Endothelial cell of umbilical vein (primary cell): ENCODE measurements around the gene ABCB6. TPM values are rescaled to one million over a fixed set of nuclear protein-coding genes. Genes with fewer than 3 reads are reported as not detected.
"Not testable (repeated sequence)": the region's sequence is repeated elsewhere in the genome, so short reads cannot be mapped to it uniquely, and the experiment has no call there.

Source experiments
- BruUV-seq: library from RNA; stranded (reverse); fragments of 400-500 nt; replicated peaks from 2 replicates; lab custom pipeline; 2021; lab: Mats Ljungman, UMichigan
- CTCF ChIA-PET: fragments of 300-600, 350-600 bp; sonication (Branson Sonifier 250); formaldehyde crosslinking; loops from one replicate; lab custom pipeline; 2021; ENCODE audit warnings: antibody characterized with exemption, inconsistent platforms; lab: Charles Lee
- POLR2A ChIA-PET: fragments of 300-600, 350-600 bp; sonication (Branson Sonifier 250); formaldehyde crosslinking; loops from one replicate; lab custom pipeline; 2021; ENCODE audit warnings: antibody characterized with exemption, inconsistent platforms; lab: Charles Lee
- DNase-seq: peaks from one replicate; pipeline ENCODE4 v3.0.0-alpha.2; 2011; ENCODE audit warnings: low read depth, low spot score
- FAIRE-seq: peaks from 2 replicates; lab custom pipeline; 2011; peaks lifted over from hg19 to GRCh38; lab: Jason Lieb, UNC
- H2AFZ ChIP-seq: 2 replicates; pipeline ENCODE4 v1.6.0; 2012; ENCODE audit warnings: low read depth, low read length, control low read depth, inconsistent platforms
- H3K27ac ChIP-seq: 2 replicates; pipeline ENCODE4 v1.5.1; 2011; ENCODE audit warnings: low read depth, mild to moderate bottlenecking, control low read depth, low read length, moderate library complexity; ENCODE audit not compliant: insufficient read depth
- H3K27me3 ChIP-seq, 2 experiments: 2 replicates each; pipeline versions ENCODE4 v1.6.0 to v1.6.1; 2011; ENCODE audit warnings: low read length in 2 of 2, mixed read lengths in 1 of 2; ENCODE audit not compliant: control insufficient read depth in 2 of 2, insufficient read depth in 2 of 2
- H3K36me3 ChIP-seq, 2 experiments: 2 replicates in 1 of 2; 3 replicates in 1 of 2; pipeline ENCODE4 v1.5.1; 2011; ENCODE audit warnings: low read length in 2 of 2, mild to moderate bottlenecking in 1 of 2, moderate library complexity in 1 of 2; ENCODE audit not compliant: control insufficient read depth in 2 of 2, insufficient read depth in 2 of 2; ENCODE audit errors: extremely low read depth in 1 of 2
- H3K4me1 ChIP-seq: 3 replicates; pipeline ENCODE4 v1.5.1; 2011; ENCODE audit warnings: mild to moderate bottlenecking, low read length; ENCODE audit not compliant: control insufficient read depth, insufficient read depth; ENCODE audit errors: extremely low read depth
- H3K4me2 ChIP-seq: 2 replicates; pipeline ENCODE4 v1.6.1; 2011; ENCODE audit warnings: low read length, control low read depth, mixed read lengths; ENCODE audit not compliant: insufficient read depth
- H3K4me3 ChIP-seq, 3 experiments: fragments of 200-600 bp in 1 of 3; sonication (generic), shearing (Covaris generic) in 1 of 3; replicated peaks in 1 of 3; 2 replicates each; pipeline ENCODE4 v1.5.1; 2011 to 2016; ENCODE audit warnings: control low read depth in 3 of 3, low read length in 3 of 3, mild to moderate bottlenecking in 2 of 3, inconsistent platforms in 1 of 3, low read depth in 1 of 3, moderate library complexity in 1 of 3; ENCODE audit not compliant: insufficient read depth in 1 of 3
- H3K79me2 ChIP-seq: 2 replicates; pipeline ENCODE4 v1.6.0; 2012; ENCODE audit warnings: low read length, inconsistent platforms; ENCODE audit not compliant: control insufficient read depth, insufficient read depth
- H3K9ac ChIP-seq: replicated peaks from 2 replicates; pipeline ENCODE3; 2011; ENCODE audit warnings: low read length, control low read depth; ENCODE audit not compliant: insufficient read depth; ENCODE audit errors: extremely low read depth
- H3K9me1 ChIP-seq: replicated peaks from 3 replicates; pipeline ENCODE4 v1.6.0; 2011; ENCODE audit warnings: mild to moderate bottlenecking, low read length; ENCODE audit not compliant: control insufficient read depth, insufficient read depth; ENCODE audit errors: extremely low read depth
- H3K9me3 ChIP-seq: replicated peaks from 2 replicates; pipeline ENCODE4 v1.5.1; 2012; ENCODE audit warnings: low read length, inconsistent platforms; ENCODE audit not compliant: control insufficient read depth, insufficient read depth
- H4K20me1 ChIP-seq: replicated peaks from 2 replicates; pipeline ENCODE3; 2011; ENCODE audit warnings: mild to moderate bottlenecking, low read length; ENCODE audit not compliant: control insufficient read depth, insufficient read depth; ENCODE audit errors: extremely low read depth
- EZH2 ChIP-seq: IDR thresholded peaks from 2 replicates; pipeline ENCODE4 v1.6.1; 2012; ENCODE audit warnings: borderline replicate concordance, low read depth, mild to moderate bottlenecking, moderate library complexity, low read length, inconsistent platforms; ENCODE audit not compliant: severe bottlenecking
- FOS ChIP-seq: IDR thresholded peaks from 2 replicates; pipeline ENCODE4 v1.6.1; 2011; ENCODE audit warnings: mild to moderate bottlenecking, low read length, moderate library complexity, borderline replicate concordance; ENCODE audit not compliant: insufficient read depth
- GATA2 ChIP-seq: IDR thresholded peaks from 2 replicates; pipeline ENCODE4 v1.7.0; 2011; ENCODE audit warnings: low read depth, mild to moderate bottlenecking, moderate library complexity, mixed read lengths, low read length; ENCODE audit not compliant: insufficient read length, insufficient read depth
- JUN ChIP-seq: IDR thresholded peaks from 2 replicates; pipeline ENCODE4 v1.6.1; 2011; ENCODE audit warnings: borderline replicate concordance, low read depth; ENCODE audit not compliant: insufficient read length, insufficient read depth
- MYC ChIP-seq: IDR thresholded peaks from one replicate; pipeline ENCODE4 v1.6.1; 2011; ENCODE audit warnings: mild to moderate bottlenecking, low read depth, low read length
- POLR2A ChIP-seq: IDR thresholded peaks from 2 replicates; pipeline ENCODE4 v1.6.1; 2012; ENCODE audit warnings: low read depth, mild to moderate bottlenecking, control low read depth, low read length
- POLR2AphosphoS5 ChIP-seq: IDR thresholded peaks from 2 replicates; pipeline ENCODE4 v1.6.1; 2012; ENCODE audit warnings: low read depth, mild to moderate bottlenecking, control low read depth, low read length, moderate library complexity; ENCODE audit not compliant: insufficient read depth
- dilution Hi-C: fragments of 300-500 bp; cut with MboI; formaldehyde crosslinking; loops from one replicate; pipeline ENCODE4 v1.15.0; 2019; ENCODE audit warnings: low sequenced_read_pairs; ENCODE audit not compliant: extremely low pct_ligation_motif_present
- intact Hi-C: fragments of 100-400 bp; cut with micrococcal nuclease; formaldehyde crosslinking; loops from one replicate; pipeline ENCODE4 v1.10.0; 2022
- polyA plus RNA-seq, 4 experiments: library from polyadenylated mRNA; depleted of rRNA in 3 of 4; stranded (reverse) in 3 of 4; unstranded in 1 of 4; fragments of >200 nt; gene quantifications; 2 replicates each; pipeline versions ENCODE4 v1.2.1 to v1.2.3, GENCODE V29; 2011 to 2012; ENCODE audit warnings: missing spikeins in 1 of 4
- total RNA-seq: library from RNA; stranded (reverse); gene quantifications from 2 replicates; pipeline ENCODE4 v1.2.3, GENCODE V29; 2021
- TF ChIP-seq, protein P1 (sequence below): IDR thresholded peaks from 2 replicates; pipeline ENCODE4 v1.6.1; 2011; ENCODE audit not compliant: insufficient read depth, insufficient read length
- TF ChIP-seq, protein P2 (sequence below), 2 donors: IDR thresholded peaks; 1 replicate in 1 of 2; 2 replicates in 1 of 2; pipeline ENCODE4 v1.5.1; 2011; ENCODE audit warnings: low read length in 2 of 2, mild to moderate bottlenecking in 2 of 2, moderate library complexity in 2 of 2, control low read depth in 1 of 2, inconsistent platforms in 1 of 2, low read depth in 1 of 2; ENCODE audit not compliant: insufficient read depth in 1 of 2; ENCODE audit errors: extremely low read depth in 1 of 2

Gene ABCB6
- total and polyA plus RNA-seq, 2 donors (not counting 3 experiments of a cell fraction or from before 2014, with no cell fraction given), result 25.7 to 32.5 TPM

DNA sequence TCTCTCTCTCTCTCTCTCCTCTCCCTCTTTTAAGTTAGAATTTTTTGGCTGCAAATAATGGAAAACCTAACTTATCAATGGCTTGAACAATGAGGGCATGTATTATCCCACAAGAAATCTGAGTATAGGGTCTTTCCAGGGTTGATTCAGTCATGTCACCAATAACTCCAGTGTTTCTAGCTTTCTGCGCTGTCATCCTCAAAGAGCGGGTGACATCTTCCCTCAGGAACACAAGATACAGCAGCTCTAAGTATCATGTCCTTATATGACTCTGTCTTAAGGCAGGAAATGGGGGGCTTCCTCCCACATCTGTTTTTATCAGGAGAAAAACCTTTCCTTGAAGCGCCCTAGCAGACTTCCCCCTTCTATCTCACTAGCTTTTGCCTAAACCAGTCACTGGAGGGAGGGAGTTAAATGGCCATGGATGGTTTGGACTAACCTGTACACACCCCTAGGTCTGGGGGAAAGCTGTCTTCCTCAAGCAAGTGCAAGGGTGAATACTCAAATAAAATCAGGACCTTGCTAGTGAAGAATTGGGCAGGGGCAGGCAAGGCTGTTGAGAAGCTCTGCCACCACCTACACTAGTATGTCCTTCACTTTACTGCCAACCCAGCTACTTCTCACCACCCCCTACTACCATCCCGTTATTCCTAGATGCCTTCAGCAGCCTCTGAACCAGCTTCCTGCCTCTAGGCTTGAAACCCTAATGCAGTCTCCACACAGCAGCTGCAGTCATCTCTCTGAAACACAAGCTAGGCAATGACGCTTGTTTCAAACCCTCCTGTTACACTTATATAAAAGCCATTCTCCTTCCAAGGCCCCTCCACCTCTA lies 42.5 kb upstream of the ABCB6 start:
- no peak for FAIRE-seq
- H3K79me2 ChIP-seq, result no peaks in the 10 kb centered on the region
- DNase-seq, result no peak
- ChIA-PET POLR2A (no interaction called here), CTCF (interaction anchor here (0.5 to 2.3 kb wide), 5 partner anchors 12 to 157 kb away, joined by 3 to 12 read pairs (median 4); no protein-coding TSS in a partner anchor)
- H2AFZ ChIP-seq, result no peak overlapping the region
- no peaks in the 10 kb centered on the region for H4K20me1 ChIP-seq
- intact Hi-C loops, result no loop called here
- H3K9me1 ChIP-seq, result no peaks in the 10 kb centered on the region
- BruUV-seq, result no TSS peak
- H3K9me3 ChIP-seq, result no peaks in the 10 kb centered on the region
- no peak overlapping the region for H3K27ac ChIP-seq
- dilution Hi-C loops, result no loop called here
- no peak overlapping the region for H3K9ac ChIP-seq
- peaks cover 18 to 19% of the 10 kb centered on the region in 2 experiments for H3K27me3 ChIP-seq
- no peak overlapping the region for H3K4me2 ChIP-seq
- no peaks in the 10 kb centered on the region for H3K36me3 ChIP-seq
- no peak overlapping the region for H3K4me3 ChIP-seq
- H3K4me1 ChIP-seq, result no peaks in the 10 kb centered on the region
- TF ChIP-seq, protein P1, sequence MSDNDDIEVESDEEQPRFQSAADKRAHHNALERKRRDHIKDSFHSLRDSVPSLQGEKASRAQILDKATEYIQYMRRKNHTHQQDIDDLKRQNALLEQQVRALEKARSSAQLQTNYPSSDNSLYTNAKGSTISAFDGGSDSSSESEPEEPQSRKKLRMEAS, result no peak
- TF ChIP-seq POLR2AphosphoS5 (no peak), FOS (no peak), MYC (no peak), EZH2 (no peak), GATA2 (no peak), POLR2A (no peak), JUN (no peak)
- TF ChIP-seq, protein P2, sequence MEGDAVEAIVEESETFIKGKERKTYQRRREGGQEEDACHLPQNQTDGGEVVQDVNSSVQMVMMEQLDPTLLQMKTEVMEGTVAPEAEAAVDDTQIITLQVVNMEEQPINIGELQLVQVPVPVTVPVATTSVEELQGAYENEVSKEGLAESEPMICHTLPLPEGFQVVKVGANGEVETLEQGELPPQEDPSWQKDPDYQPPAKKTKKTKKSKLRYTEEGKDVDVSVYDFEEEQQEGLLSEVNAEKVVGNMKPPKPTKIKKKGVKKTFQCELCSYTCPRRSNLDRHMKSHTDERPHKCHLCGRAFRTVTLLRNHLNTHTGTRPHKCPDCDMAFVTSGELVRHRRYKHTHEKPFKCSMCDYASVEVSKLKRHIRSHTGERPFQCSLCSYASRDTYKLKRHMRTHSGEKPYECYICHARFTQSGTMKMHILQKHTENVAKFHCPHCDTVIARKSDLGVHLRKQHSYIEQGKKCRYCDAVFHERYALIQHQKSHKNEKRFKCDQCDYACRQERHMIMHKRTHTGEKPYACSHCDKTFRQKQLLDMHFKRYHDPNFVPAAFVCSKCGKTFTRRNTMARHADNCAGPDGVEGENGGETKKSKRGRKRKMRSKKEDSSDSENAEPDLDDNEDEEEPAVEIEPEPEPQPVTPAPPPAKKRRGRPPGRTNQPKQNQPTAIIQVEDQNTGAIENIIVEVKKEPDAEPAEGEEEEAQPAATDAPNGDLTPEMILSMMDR (IDR thresholded peaks at IDR 0.05; ENCODE audit: extremely low read depth in 1 of 2, insufficient read depth in 1 of 2, low read depth in 1 of 2, low read length in 2 of 2), result no peak

DNA sequence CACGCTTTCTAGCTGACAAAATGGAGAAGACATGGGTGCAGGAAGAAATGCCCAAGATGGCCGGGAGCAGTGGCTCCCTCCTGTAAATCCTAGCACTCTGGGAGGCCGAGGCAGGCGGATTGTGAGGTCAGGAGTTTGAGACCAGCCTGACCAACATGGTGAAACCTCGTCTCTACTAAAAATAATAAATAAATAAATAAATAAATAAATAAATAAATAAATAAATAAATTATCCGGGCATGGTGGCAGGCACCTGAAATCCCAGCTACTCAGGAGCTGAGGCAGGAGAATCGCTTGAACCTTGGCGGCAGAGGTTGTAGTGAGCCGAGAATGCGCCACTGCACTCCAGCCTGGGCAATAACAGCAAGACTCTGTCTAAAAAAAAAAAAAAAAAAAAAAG lies 40.2 kb upstream of the ABCB6 start:
- H3K4me3 ChIP-seq, H3K4me1 ChIP-seq, BruUV-seq, DNase-seq, intact Hi-C loops, H3K9me1 ChIP-seq, POLR2A ChIA-PET, H3K9me3 ChIP-seq, H2AFZ ChIP-seq, H3K9ac ChIP-seq, H3K79me2 ChIP-seq, H3K27ac ChIP-seq, FAIRE-seq, H3K4me2 ChIP-seq, dilution Hi-C loops, H4K20me1 ChIP-seq, H3K36me3 ChIP-seq: not testable (repeated sequence)
- H3K27me3 ChIP-seq, result peaks cover 29% of the 10 kb centered on the region in 2 experiments
- CTCF ChIA-PET, result interaction anchor here (0.8 to 1.0 kb wide), 2 partner anchors 12 to 36 kb away, joined by 3 to 7 read pairs; no protein-coding TSS in a partner anchor
